SK-N-MC (cell line): ENCODE data around the gene GAK.

Experiments
- EZH2 ChIP-seq: fragments of 200-600 bp; sonication (generic); IDR thresholded peaks from one replicate; pipeline ENCODE4 v1.6.1; 2017; ENCODE audit warnings: antibody characterized with exemption
- FOXP2 ChIP-seq: optimal IDR thresholded peaks from 2 replicates; pipeline ENCODE3; 2011; ENCODE audit warnings: mild to moderate bottlenecking, moderate library complexity; ENCODE audit not compliant: insufficient read depth; ENCODE audit errors: extremely low read length, control extremely low read depth
- POLR2AphosphoS5 ChIP-seq: IDR thresholded peaks from 2 replicates; pipeline ENCODE4 v1.6.1; 2012; ENCODE audit warnings: mild to moderate bottlenecking, low read depth, low read length, borderline replicate concordance

DNA sequence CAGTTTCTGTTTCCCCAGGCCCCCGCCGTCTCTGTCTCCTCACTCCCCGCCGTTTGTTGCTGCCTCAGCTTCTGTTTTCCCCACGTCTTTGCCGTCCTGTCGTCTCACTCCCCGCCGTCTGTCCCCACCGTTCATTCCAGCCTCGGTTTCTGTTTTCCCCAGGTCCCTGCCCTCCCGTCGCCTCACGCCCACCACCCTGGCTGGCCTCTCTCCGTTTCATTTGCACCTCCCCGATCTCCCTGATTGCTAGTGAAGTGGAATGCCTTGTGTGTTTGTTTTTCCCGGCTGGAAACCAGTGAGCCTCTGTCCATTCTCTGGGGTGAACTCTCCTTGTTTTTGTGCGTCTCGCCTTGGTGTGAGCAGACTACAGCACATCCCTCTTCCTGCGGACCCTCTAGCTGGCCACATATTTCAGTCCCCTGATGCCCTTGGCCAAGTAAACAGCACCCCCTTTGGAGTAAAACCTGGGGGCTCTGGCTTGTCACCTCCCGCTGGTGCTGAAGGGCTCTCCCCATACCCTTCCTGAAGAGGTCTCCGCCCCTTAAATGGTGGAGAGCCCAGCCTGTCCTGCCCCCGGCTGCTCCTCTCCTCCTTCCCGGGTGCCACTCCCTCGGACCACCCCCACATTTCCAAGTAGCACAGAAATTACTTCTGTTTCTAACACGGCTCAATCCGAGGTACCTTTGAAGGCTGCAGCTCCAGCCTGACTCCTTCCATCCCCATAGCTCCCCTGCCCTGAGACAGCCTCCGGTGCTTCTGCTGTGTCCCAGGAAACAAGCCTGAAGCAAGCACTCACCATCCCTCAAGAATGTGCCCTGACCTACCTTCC lies 13.4 kb upstream of the GAK start:
- no peak for TF ChIP-seq EZH2
- TF ChIP-seq POLR2AphosphoS5, result no peak
- TF ChIP-seq FOXP2, result no peak
